ENCODE data around the gene HSD17B14.
"Not testable (repeated sequence)": the region's sequence is repeated elsewhere in the genome, so short reads cannot be mapped to it uniquely, and the experiment has no call there.

Gene HSD17B14

DNA sequence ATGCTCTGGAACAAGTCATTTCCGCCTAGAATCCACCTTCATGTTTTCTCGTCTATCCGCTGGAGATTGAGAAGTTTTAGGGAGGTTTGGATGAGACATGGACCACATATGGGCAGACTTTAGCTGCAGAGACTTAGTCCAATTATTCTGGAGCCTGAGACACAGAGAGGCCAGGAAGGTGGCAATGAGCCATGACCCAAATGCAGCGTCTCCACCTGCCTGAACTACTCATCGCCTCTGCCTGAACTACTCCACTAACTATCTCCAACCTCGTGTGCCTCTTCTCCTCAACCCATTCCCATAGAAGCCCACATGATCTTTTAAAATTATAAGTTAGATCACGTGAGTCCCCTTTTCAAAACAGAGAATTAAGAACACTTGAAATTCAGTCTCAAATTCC is 26.5 kb upstream of the HSD17B14 start:
- H3K27me3 ChIP-seq (ENCODE audit: insufficient read depth, low read length): no peaks in the 10 kb centered on the region
- H3K36me3 ChIP-seq (ENCODE audit: insufficient read depth, low read length): peaks cover 6% of the 10 kb centered on the region; the same call in 1 of the 2 replicates
- no peak overlapping the region for H3K4me3 ChIP-seq (ENCODE audit: low read length)
- H3K4me1 ChIP-seq (ENCODE audit: insufficient read depth, low read length): peaks cover under 1% of the 10 kb centered on the region; the same call in 1 of the 2 replicates
- no peak overlapping the region for H3K9ac ChIP-seq (ENCODE audit: low read depth, low read length)
- H3K27ac ChIP-seq (ENCODE audit: low read depth, low read length): no peak overlapping the region
- WGBS: 90% methylated on average over 7 of the region's 7 CpGs
- no peaks in the 10 kb centered on the region for H3K9me3 ChIP-seq (ENCODE audit: insufficient read depth, low read depth, low read length)

- Histone ChIP-seq H3K4me3 (ENCODE audit: low read length) (no peak overlapping the region), H3K36me3 (ENCODE audit: insufficient read depth, low read length) (peaks cover 9% of the 10 kb centered on the region), H3K4me1 (ENCODE audit: insufficient read depth, low read length) (no peaks in the 10 kb centered on the region), H3K9ac (ENCODE audit: low read depth, low read length) (no peak overlapping the region), H3K27ac (ENCODE audit: low read depth, low read length) (no peak overlapping the region), H3K9me3 (ENCODE audit: insufficient read depth, low read depth, low read length) (no peaks in the 10 kb centered on the region), H3K27me3 (ENCODE audit: insufficient read depth, low read length) (no peaks in the 10 kb centered on the region)
- 93% methylated on average over 18 of the region's 18 CpGs for whole genome bisulfite sequencing
Measured at GRCh38 chr19:48861313-48861712, 25.0 kb upstream of the HSD17B14 start.

- no peaks in the 10 kb centered on the region for H3K9me3 ChIP-seq (ENCODE audit: insufficient read depth, low read depth, low read length)
- no peaks in the 10 kb centered on the region for H3K27me3 ChIP-seq (ENCODE audit: insufficient read depth, low read length)
- peaks cover 9% of the 10 kb centered on the region for H3K36me3 ChIP-seq (ENCODE audit: insufficient read depth, low read length)
- H3K4me3 ChIP-seq (ENCODE audit: low read length): no peak overlapping the region
- H3K27ac ChIP-seq (ENCODE audit: low read depth, low read length): no peak overlapping the region
- WGBS: 93% methylated on average over 30 of the region's 30 CpGs
- no peaks in the 10 kb centered on the region for H3K4me1 ChIP-seq (ENCODE audit: insufficient read depth, low read length)
- H3K9ac ChIP-seq (ENCODE audit: low read depth, low read length): no peak overlapping the region
Measured at GRCh38 chr19:48859711-48860572, 23.7 kb upstream of the HSD17B14 start.

DNA sequence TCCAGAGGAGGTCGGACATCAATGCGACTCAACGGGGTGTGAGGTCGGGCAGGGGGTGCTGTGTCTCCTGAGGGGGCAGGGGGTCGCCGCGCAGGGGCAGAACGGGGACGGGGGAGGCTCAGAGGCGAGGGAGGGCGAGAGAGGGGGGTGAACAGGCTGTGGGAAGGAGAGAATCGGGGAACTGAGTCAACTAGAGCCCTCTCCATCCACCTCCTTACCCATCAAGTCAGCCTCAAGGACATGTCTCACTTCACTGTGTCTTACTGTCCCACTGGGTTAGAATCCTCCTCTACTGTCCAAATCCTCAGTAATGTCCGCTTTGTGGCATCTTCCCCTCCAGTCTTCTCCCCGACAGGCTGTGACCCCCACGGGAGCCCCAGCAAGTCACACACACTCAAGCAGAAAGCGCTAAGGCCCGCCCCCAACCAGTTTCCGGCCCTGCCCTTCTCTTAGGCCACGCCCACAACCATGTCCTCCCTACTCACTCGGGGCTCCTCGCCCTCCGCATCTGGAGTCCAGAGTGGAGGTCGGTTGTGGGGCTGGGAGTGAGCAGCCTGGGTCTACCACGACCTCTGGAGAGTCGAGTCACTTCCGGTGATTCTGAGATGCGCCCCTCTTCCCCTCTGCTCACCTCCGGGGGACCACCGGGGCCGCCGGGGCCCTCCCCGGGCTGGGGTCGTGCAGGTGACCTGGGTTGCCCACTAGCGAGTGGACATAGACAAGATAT is 22.9 kb upstream of the HSD17B14 start:
- no peak overlapping the region for H3K4me3 ChIP-seq (ENCODE audit: low read length)
- H3K27ac ChIP-seq (ENCODE audit: low read depth, low read length): no peak overlapping the region
- no peaks in the 10 kb centered on the region for H3K4me1 ChIP-seq (ENCODE audit: insufficient read depth, low read length)
- 92% methylated on average over 33 of the region's 34 CpGs for WGBS
- no peaks in the 10 kb centered on the region for H3K9me3 ChIP-seq (ENCODE audit: insufficient read depth, low read depth, low read length)
- no peak overlapping the region for H3K9ac ChIP-seq (ENCODE audit: low read depth, low read length)
- H3K27me3 ChIP-seq (ENCODE audit: insufficient read depth, low read length): no peaks in the 10 kb centered on the region
- peaks cover 3% of the 10 kb centered on the region; the same call in 1 of the 2 replicates for H3K36me3 ChIP-seq (ENCODE audit: insufficient read depth, low read length)

DNA sequence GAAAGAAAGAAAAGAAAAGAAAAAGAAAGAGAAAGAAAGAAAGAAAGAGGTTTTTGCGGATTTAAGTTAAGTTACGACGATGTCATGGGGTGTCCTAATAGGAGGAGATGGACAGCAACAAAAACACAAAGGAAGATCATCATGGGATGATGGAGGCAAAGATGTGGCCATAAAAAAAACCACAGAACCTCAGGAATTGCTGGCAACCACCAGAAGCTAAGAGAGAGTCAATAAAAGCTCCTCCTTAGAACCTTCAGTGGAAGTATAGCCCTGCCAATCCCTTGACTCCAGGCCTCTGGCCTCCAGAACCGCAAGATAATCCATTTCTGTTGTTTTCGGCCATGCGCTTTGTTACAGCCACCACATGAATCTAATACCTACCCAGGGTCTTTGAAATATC is 20.6 kb upstream of the HSD17B14 start:
- Histone ChIP-seq H3K9me3 (ENCODE audit: insufficient read depth, low read depth, low read length) (no peaks in the 10 kb centered on the region), H3K36me3 (ENCODE audit: insufficient read depth, low read length) (peaks cover 3% of the 10 kb centered on the region; the same call in 1 of the 2 replicates), H3K4me1 (ENCODE audit: insufficient read depth, low read length) (no peaks in the 10 kb centered on the region), H3K27ac (ENCODE audit: low read depth, low read length) (no peak overlapping the region), H3K27me3 (ENCODE audit: insufficient read depth, low read length) (no peaks in the 10 kb centered on the region), H3K9ac (ENCODE audit: low read depth, low read length) (no peak overlapping the region), H3K4me3 (ENCODE audit: low read length) (no peak overlapping the region)
- WGBS: 94% methylated on average over 6 of the region's 6 CpGs

- no peak overlapping the region for H3K4me3 ChIP-seq (ENCODE audit: low read length)
- no peaks in the 10 kb centered on the region for H3K27me3 ChIP-seq (ENCODE audit: insufficient read depth, low read length)
- H3K36me3 ChIP-seq (ENCODE audit: insufficient read depth, low read length): peaks cover 3% of the 10 kb centered on the region; the same call in 1 of the 2 replicates
- no peak overlapping the region for H3K9ac ChIP-seq (ENCODE audit: low read depth, low read length)
- H3K27ac ChIP-seq (ENCODE audit: low read depth, low read length): no peak overlapping the region
- 91% methylated on average over 6 of the region's 7 CpGs for WGBS
- no peaks in the 10 kb centered on the region for H3K9me3 ChIP-seq (ENCODE audit: insufficient read depth, low read depth, low read length)
- H3K4me1 ChIP-seq (ENCODE audit: insufficient read depth, low read length): no peaks in the 10 kb centered on the region
Measured at GRCh38 chr19:48854103-48854502, 17.8 kb upstream of the HSD17B14 start.

DNA sequence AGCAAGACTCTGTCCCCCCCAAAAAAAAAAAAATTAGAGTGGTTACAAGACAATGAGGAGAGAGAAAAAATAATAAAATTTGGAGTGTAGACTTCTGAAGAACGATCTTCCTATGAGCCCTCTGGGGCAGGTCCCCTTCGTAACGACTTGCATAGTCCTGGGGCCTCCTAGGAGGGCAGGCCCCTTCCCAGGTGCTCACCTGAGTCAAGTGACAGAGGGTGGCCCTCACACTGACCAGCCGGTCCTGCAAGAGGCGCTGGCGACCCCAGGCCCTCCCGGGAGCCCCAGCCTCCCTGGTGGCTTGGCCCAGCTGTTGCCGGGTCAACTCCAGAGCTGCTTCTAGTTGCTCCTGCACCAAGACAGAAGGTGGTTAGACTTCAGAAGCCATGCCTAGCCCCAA is 17.2 kb upstream of the HSD17B14 start:
- no peak overlapping the region for H3K27ac ChIP-seq (ENCODE audit: low read depth, low read length)
- H3K9ac ChIP-seq (ENCODE audit: low read depth, low read length): no peak overlapping the region
- WGBS: 95% methylated on average over 8 of the region's 8 CpGs
- H3K27me3 ChIP-seq (ENCODE audit: insufficient read depth, low read length): no peaks in the 10 kb centered on the region
- H3K36me3 ChIP-seq (ENCODE audit: insufficient read depth, low read length): peaks cover 3% of the 10 kb centered on the region; the same call in 1 of the 2 replicates
- H3K4me1 ChIP-seq (ENCODE audit: insufficient read depth, low read length): no peaks in the 10 kb centered on the region
- H3K9me3 ChIP-seq (ENCODE audit: insufficient read depth, low read depth, low read length): no peaks in the 10 kb centered on the region
- no peak overlapping the region for H3K4me3 ChIP-seq (ENCODE audit: low read length)

DNA sequence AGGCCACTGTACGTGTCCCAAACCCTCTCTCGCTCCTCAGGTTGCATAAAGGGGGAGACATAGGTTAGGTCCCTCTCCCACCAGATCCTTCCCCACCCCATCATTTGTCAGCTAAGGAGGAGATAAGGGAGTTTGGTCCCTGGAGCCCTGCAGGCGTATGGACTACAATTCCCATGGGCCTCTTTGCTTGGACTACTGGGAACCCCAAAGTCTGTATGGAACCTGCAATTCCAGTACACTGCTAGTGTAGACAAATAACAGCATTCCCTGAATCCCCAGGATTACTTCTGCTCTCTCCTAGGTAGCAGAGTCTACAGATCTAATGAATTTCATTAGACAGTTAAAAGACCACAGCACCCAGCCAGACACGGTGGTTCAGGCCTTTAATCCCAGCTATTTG is 16.0 kb upstream of the HSD17B14 start:
- no peak overlapping the region for H3K9ac ChIP-seq (ENCODE audit: low read depth, low read length)
- WGBS: 94% methylated on average over 4 of the region's 4 CpGs
- H3K36me3 ChIP-seq (ENCODE audit: insufficient read depth, low read length): peaks cover 3% of the 10 kb centered on the region; the same call in 1 of the 2 replicates
- no peak overlapping the region for H3K27ac ChIP-seq (ENCODE audit: low read depth, low read length)
- no peaks in the 10 kb centered on the region for H3K4me1 ChIP-seq (ENCODE audit: insufficient read depth, low read length)
- no peaks in the 10 kb centered on the region for H3K9me3 ChIP-seq (ENCODE audit: insufficient read depth, low read depth, low read length)
- H3K27me3 ChIP-seq (ENCODE audit: insufficient read depth, low read length): no peaks in the 10 kb centered on the region
- no peak overlapping the region for H3K4me3 ChIP-seq (ENCODE audit: low read length)

DNA sequence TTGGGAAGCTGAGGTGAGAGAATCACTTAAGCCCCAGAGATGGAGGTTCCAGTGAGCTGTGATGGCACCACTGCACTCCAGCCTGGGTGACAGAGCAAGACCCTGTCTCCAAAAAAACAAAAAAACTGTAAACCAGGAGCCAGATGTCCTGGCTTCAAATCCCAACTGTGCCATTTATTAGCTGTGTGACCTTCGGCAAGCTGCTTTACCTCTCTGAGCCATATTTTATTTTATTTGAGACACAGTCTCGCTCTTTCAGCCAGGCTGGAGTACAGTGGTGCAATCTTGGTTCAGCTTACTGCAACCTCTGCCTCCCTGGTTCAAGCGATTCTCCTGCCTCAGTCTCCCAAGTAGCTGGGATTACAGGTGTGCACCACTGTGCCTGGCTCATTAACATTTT is 10.4 kb upstream of the HSD17B14 start:
- not testable (repeated sequence) for H3K4me1 ChIP-seq (ENCODE audit: insufficient read depth, low read length); H3K27ac ChIP-seq (ENCODE audit: low read depth, low read length); H3K9ac ChIP-seq (ENCODE audit: low read depth, low read length); H3K9me3 ChIP-seq (ENCODE audit: insufficient read depth, low read depth, low read length); H3K4me3 ChIP-seq (ENCODE audit: low read length); H3K27me3 ChIP-seq (ENCODE audit: insufficient read depth, low read length)
- H3K36me3 ChIP-seq (ENCODE audit: insufficient read depth, low read length): peaks cover 18% of the 10 kb centered on the region; the same call in 1 of the 2 replicates
- 94% methylated on average over 3 of the region's 3 CpGs for WGBS

- WGBS: 95% methylated on average over 14 of the region's 15 CpGs
Measured at GRCh38 chr19:48845384-48845783, 9.1 kb upstream of the HSD17B14 start.

GRCh38 chr19:48844472-48844871 is 8.2 kb upstream of the HSD17B14 start:
- H3K36me3 ChIP-seq (ENCODE audit: insufficient read depth, low read length): peaks cover 18% of the 10 kb centered on the region; the same call in 1 of the 2 replicates
- no peaks in the 10 kb centered on the region for H3K4me1 ChIP-seq (ENCODE audit: insufficient read depth, low read length)
- 94% methylated on average over 2 of the region's 2 CpGs for WGBS
- H3K27me3 ChIP-seq (ENCODE audit: insufficient read depth, low read length): no peaks in the 10 kb centered on the region
- no peaks in the 10 kb centered on the region for H3K9me3 ChIP-seq (ENCODE audit: insufficient read depth, low read depth, low read length)
- no peak overlapping the region for H3K4me3 ChIP-seq (ENCODE audit: low read length)
- H3K9ac ChIP-seq (ENCODE audit: low read depth, low read length): no peak overlapping the region
- no peak overlapping the region for H3K27ac ChIP-seq (ENCODE audit: low read depth, low read length)

More at GRCh38 chr19:48845384-48845783, 9.1 kb upstream of the HSD17B14 start:
- Histone ChIP-seq H3K4me1 (ENCODE audit: insufficient read depth, low read length) (no peaks in the 10 kb centered on the region), H3K9me3 (ENCODE audit: insufficient read depth, low read depth, low read length) (no peaks in the 10 kb centered on the region), H3K4me3 (ENCODE audit: low read length) (no peak overlapping the region), H3K27ac (ENCODE audit: low read depth, low read length) (no peak overlapping the region), H3K36me3 (ENCODE audit: insufficient read depth, low read length) (peaks cover 18% of the 10 kb centered on the region; the same call in 1 of the 2 replicates), H3K27me3 (ENCODE audit: insufficient read depth, low read length) (no peaks in the 10 kb centered on the region), H3K9ac (ENCODE audit: low read depth, low read length) (no peak overlapping the region)
